A673 (cell line): ENCODE data around the gene CATSPERB.

ENCODE experiments used
- CTCF ChIP-seq: fragments of 300-800, 200-600 bp; sonication (generic); conservative IDR thresholded peaks from 2 replicates; pipeline ENCODE4 v1.5.1; 2017; ENCODE audit warnings: low read depth, mild to moderate bottlenecking, antibody characterized with exemption, low read length, moderate library complexity, mixed read lengths
- EZH2 ChIP-seq: fragments of 200-600 bp; sonication (generic); IDR thresholded peaks from 2 replicates; pipeline ENCODE4 v1.6.1; 2017; ENCODE audit warnings: borderline replicate concordance, low read depth, mild to moderate bottlenecking, mixed read lengths, antibody characterized with exemption, low read length; ENCODE audit not compliant: poor library complexity, severe bottlenecking

- TF ChIP-seq CTCF = no peak
- TF ChIP-seq EZH2 = no peak
These were observed 42.5 kb upstream of the CATSPERB start for GRCh38 chr14:91774140-91775096.
